Measurements from ENCODE around the gene CYP21A2. TPM values are rescaled to one million over a fixed set of nuclear protein-coding genes. Genes with fewer than 3 reads are reported as not detected.
A peak's percentile ranks its signal among the peaks of the same experiment; 100 is the strongest.

Gene CYP21A2
- total and polyA plus RNA-seq, 2 experiments from 2014 or later = 1.4 to 1.7 TPM

DNA sequence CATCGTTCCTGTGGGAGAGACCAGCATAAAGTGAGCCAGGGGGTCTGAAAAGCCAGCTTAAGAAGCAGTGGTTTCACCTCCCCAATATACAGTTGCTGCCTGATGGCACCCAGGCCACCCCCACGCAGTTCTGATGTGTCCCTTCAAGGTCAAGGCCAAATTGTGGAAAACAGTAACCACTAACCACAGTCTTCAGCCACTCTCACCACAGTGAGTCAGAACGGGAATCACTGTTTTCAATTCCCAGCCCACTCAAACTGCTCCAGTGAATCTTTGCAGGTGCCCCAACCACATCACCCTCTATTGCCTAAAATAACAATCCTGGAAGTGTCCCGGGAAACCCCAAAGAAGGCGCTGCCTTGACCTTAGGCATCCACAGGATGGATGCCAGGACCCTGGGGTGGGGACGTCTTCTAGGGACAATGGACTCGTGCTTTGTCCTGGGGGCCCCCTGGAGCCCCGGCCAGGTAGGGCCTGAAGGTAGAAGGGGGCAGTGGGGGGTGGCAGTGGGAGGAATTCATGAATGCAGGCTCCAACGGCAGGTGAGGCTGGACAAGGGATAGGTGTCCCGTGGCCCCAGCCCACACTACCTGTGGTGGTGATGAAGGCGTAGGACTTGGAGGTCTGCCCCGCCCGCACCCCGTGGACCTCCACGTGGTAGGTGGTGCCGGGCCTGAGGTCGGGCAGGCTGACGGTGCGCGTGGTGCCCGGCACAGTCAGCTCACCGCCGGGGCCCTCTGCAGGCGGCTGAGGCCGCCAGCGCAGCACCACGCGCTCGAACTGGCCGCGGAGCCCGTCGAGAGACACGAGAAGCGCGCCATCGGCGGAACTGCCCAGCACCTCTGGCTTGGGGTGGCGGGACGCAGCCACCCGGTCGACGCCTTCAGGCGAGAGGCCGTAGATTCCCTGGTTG, 48.7 kb downstream of the CYP21A2 start:
- Histone ChIP-seq H2AFZ (no peak overlapping the region), H3K27ac (peak overlapping the region; percentile 75), H3K4me3 (no peak overlapping the region), H3K9me3 (ENCODE audit: low read depth) (no peaks in the 10 kb centered on the region), H3K79me2 (no peaks in the 10 kb centered on the region), H3K4me1 (ENCODE audit: insufficient read depth) (peaks cover 41% of the 10 kb centered on the region), H4K20me1 (ENCODE audit: insufficient read depth, poor library complexity, severe bottlenecking) (no peaks in the 10 kb centered on the region), H3K9me2 (replicated peaks; ENCODE audit: insufficient read depth) (no peaks in the 10 kb centered on the region), H3K36me3 (replicated peaks; ENCODE audit: insufficient read depth, low read depth) (no peaks in the 10 kb centered on the region), H3K27me3 (no peaks in the 10 kb centered on the region), H3K4me2 (peak overlapping the region; percentile 72)
- 46% methylated on average over 28 of the region's 45 CpGs for WGBS (ENCODE audit: low lambda C conversion rate, missing lambda C conversion rate)
- DNase-seq (ENCODE audit: low spot score) = no peak
- no peak for TF ChIP-seq EZH2 (IDR thresholded peaks at IDR 0.05; ENCODE audit: borderline replicate concordance)
- TF ChIP-seq, protein P1, sequence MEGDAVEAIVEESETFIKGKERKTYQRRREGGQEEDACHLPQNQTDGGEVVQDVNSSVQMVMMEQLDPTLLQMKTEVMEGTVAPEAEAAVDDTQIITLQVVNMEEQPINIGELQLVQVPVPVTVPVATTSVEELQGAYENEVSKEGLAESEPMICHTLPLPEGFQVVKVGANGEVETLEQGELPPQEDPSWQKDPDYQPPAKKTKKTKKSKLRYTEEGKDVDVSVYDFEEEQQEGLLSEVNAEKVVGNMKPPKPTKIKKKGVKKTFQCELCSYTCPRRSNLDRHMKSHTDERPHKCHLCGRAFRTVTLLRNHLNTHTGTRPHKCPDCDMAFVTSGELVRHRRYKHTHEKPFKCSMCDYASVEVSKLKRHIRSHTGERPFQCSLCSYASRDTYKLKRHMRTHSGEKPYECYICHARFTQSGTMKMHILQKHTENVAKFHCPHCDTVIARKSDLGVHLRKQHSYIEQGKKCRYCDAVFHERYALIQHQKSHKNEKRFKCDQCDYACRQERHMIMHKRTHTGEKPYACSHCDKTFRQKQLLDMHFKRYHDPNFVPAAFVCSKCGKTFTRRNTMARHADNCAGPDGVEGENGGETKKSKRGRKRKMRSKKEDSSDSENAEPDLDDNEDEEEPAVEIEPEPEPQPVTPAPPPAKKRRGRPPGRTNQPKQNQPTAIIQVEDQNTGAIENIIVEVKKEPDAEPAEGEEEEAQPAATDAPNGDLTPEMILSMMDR (IDR thresholded peaks at IDR 0.05; ENCODE audit: poor library complexity) = no peak

DNA sequence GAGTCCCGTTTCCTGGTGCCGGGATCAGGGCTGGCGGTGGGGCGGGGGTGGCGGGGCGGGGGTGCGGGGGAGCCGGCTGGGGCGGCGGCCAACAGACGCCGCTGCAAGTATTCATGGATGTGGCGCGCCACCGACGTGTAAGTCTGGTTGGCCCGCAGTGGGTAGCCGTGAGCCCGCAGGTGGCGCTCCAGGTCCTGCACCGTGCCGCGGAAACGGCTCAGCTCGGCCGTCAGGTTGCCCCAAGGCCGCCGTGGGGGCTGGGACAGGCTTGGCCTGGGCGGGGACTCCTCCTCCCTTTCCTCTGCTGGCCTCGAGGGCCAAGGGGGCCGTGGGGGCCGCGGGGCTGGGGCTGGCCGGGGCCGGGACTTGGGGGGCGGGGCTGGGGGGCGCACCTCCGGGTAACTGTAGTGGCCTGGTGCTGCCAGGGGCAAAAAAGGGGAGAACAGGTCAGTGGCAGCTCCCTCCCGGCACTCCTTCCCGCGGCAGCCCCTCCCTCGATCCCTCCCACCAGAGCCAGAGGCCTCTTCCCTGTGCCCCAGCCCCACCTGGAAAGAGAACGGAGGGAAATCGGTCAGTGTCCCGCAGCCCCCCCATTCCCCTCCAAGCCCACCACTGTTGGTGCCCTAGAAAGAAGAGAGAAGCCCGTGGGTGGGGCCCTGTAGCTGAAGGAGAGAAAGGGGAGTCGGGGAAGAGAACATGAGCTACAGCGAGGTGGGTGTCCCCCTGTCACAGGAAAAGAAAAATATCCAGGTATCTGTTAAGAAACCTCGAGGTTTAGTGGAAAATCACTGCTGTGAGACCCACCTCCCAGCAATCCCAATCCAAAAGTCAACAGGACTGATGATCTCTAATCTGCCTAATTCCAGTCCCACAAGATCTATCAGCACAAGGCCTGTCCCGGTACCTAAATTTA, 49.6 kb downstream of the CYP21A2 start:
- 15% methylated on average over 22 of the region's 50 CpGs for WGBS (ENCODE audit: low lambda C conversion rate, missing lambda C conversion rate)
- H3K79me2 ChIP-seq = no peaks in the 10 kb centered on the region
- H3K27me3 ChIP-seq = no peaks in the 10 kb centered on the region
- H3K36me3 ChIP-seq (replicated peaks; ENCODE audit: insufficient read depth, low read depth) = no peaks in the 10 kb centered on the region
- peak overlapping the region; percentile 50 for H2AFZ ChIP-seq
- H3K9me2 ChIP-seq (replicated peaks; ENCODE audit: insufficient read depth) = no peaks in the 10 kb centered on the region
- H3K27ac ChIP-seq = peak overlapping the region; percentile 90
- no peak for TF ChIP-seq EZH2 (IDR thresholded peaks at IDR 0.05; ENCODE audit: borderline replicate concordance)
- TF ChIP-seq EZH2phosphoT487 (IDR thresholded peaks at IDR 0.05; ENCODE audit: low read depth, severe bottlenecking, unreplicated experiment) = no peak
- TF ChIP-seq, protein P1 (IDR thresholded peaks at IDR 0.05; ENCODE audit: poor library complexity) = peak; percentile 77
- DNase-seq (ENCODE audit: low spot score) = peak; percentile 96
- H4K20me1 ChIP-seq (ENCODE audit: insufficient read depth, poor library complexity, severe bottlenecking) = no peaks in the 10 kb centered on the region
- H3K9me3 ChIP-seq (ENCODE audit: low read depth) = no peaks in the 10 kb centered on the region
- peak overlapping the region; percentile 72 for H3K4me2 ChIP-seq
- H3K4me3 ChIP-seq = no peak overlapping the region
- H3K4me1 ChIP-seq (ENCODE audit: insufficient read depth) = peaks cover 50% of the 10 kb centered on the region

DNA sequence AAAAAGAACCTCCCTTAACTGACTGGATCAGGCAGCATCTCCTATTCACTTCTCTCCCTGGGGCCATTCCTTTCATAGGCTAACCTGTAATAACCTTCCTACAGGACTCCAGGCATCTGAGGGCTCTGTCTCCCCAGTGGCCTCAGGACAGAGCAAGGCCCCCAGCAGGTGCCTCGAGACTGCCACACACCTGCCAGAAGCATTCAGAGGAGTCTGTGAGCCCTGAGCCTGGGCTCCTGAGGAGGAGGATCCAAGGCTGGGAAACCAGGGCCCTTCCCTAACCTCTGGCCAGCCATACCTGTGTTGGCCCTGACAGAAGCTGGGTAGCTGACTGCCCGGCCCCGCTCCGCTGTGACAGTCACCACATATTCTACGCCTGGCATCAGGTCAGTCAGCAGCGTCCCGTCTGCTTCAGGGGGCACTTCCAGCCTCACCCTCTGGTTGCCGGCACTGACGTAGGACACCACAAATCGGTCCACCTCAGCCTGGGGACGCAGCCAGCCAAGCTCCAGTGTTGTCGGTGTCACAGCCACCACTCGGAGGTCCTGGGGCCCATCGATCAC, 50.4 kb downstream of the CYP21A2 start:
- peak overlapping the region; percentile 90 for H3K27ac ChIP-seq
- no peaks in the 10 kb centered on the region for H3K9me3 ChIP-seq (ENCODE audit: low read depth)
- no peak overlapping the region for H3K4me3 ChIP-seq
- no peaks in the 10 kb centered on the region for H3K36me3 ChIP-seq (replicated peaks; ENCODE audit: insufficient read depth, low read depth)
- WGBS (ENCODE audit: low lambda C conversion rate, missing lambda C conversion rate) = 89% methylated on average over 14 of the region's 14 CpGs
- H3K27me3 ChIP-seq = no peaks in the 10 kb centered on the region
- DNase-seq (ENCODE audit: low spot score) = no peak
- H3K4me1 ChIP-seq (ENCODE audit: insufficient read depth) = peaks cover 57% of the 10 kb centered on the region
- TF ChIP-seq, protein P1 (IDR thresholded peaks at IDR 0.05; ENCODE audit: poor library complexity) = no peak
- no peak for TF ChIP-seq EZH2phosphoT487 (IDR thresholded peaks at IDR 0.05; ENCODE audit: low read depth, severe bottlenecking, unreplicated experiment)
- H3K4me2 ChIP-seq = peak overlapping the region; percentile 72
- H2AFZ ChIP-seq = peak overlapping the region; percentile 50
- no peaks in the 10 kb centered on the region for H3K79me2 ChIP-seq
- H3K9me2 ChIP-seq (replicated peaks; ENCODE audit: insufficient read depth) = no peaks in the 10 kb centered on the region
- no peaks in the 10 kb centered on the region for H4K20me1 ChIP-seq (ENCODE audit: insufficient read depth, poor library complexity, severe bottlenecking)

All from hepatocyte (in vitro differentiated cells).